NCI-H1092 treated with DMSO at 0.1 percent for 48 hours (cell line): ENCODE results near the gene SLC18A3.
A peak's percentile ranks its signal among the peaks of the same experiment; 100 is the strongest.

ENCODE experiments used
- DNase-seq: peaks from one replicate; lab custom pipeline; 2025; lab: John Stamatoyannopoulos, UW

The SLC18A3 gene

DNA sequence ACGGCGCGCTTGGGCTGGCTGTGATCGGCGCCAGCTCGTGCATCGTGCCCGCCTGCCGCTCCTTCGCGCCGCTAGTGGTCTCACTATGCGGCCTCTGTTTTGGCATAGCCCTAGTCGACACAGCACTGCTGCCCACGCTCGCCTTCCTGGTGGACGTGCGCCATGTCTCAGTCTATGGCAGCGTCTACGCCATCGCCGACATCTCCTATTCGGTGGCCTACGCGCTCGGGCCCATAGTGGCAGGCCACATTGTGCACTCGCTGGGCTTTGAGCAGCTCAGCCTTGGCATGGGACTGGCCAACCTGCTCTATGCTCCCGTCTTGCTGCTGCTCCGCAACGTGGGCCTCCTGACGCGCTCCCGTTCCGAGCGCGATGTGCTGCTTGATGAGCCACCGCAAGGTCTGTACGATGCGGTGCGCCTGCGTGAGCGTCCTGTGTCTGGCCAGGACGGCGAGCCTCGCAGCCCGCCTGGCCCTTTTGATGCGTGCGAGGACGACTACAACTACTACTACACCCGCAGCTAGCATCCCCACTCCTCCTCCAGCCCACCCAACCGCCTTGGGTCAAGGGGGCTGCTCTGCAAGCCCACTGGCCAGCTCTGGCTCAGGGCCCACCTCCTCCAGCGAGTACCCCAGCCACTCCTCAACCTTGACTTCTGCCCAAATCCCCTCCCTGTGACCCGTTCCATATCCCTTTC, 1.9 kb downstream of the SLC18A3 start:
- no peak for DNase-seq

DNA sequence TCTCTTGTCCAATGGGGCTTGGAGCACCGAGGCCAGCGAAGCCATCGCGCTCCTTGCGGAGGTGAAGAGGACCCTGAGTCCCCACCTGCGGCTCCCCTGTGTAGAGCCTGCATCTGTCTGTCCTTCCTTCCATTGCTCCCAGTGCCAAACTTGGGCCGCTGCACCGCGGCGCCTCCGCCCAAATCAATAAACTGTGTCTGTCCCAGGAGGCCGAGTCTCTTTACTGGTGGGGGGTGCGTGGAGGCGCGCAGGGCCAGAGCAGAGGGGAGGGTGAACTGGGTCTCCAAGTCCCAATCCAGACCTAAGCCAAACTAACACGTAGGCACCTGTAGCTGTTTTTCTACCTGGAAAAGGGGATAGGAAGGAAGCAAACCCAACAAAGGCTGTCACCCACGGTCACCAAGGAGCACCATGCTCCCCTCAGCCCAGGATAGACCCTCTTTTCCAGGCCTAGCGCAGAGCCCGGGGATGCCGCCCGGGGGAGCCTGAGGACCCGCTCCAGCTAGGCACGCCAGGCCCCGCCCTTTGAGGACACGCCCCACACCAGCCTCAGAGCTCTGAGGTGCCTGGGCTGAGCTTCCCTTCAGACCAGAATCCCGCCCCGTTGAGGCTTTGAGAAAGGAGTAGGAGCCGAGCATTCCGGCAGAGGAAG, 2.5 kb downstream of the SLC18A3 start:
- DNase-seq, result no peak

DNA sequence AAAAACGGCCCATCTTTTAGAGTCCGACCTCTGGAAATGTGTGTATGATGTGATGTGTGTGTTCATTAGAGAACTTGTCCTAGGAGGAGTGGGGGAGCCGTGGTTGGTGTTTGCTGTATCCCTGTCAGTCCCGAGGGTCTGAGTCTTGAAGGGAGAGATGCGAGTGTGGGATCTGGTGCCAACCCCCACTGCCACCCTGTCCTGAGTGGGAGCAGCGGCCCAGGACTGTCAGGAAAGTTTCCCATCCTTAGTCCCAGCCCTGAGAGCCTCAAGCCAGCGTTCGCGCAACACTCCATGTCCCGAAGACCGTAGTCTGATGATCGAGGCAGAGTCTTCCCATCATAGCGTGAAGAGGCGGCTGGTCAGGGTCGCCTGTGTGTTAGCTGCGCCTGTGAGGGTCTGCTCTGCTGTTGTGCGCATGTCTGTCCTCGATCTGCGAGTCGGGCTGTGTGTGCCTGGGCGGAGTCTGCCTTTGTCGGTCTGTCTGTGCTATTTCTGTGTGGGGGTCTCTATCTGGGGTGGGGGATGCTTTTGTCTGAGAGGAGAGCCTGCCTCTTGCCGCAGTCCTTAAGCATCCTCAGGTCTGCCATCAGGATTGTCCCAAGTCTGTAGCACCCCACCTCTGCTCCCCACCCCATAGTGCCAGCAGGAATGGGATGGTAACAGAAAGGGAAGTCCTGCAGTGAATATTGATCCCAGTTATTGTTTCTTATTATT, 3.2 kb downstream of the SLC18A3 start:
- no peak for DNase-seq

DNA sequence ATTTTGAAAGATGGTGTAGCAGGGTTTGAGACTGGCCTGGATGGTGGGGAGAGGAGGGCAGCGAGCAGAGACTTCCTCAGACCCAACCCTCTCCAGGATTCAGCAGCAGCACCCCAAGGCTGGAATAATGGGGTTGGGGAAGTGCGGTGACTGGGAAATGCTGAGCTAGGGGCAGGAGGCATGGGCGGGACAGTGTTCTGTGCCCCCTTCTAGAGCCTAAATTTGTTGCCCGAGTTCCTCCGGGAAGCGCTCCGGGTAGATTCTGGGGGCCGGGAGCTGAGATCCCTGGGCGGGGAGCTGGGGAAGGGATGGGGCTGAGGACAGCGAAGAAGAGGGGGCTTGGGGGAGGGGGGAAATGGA, 3.8 kb downstream of the SLC18A3 start, which contains the start of gene CHAT:
Gene CHAT (plus strand): TSS at position 156 of the 360 bp plus-strand sequence. CDS start 153 bp downstream, at position 309.
- no peak for DNase-seq

DNA sequence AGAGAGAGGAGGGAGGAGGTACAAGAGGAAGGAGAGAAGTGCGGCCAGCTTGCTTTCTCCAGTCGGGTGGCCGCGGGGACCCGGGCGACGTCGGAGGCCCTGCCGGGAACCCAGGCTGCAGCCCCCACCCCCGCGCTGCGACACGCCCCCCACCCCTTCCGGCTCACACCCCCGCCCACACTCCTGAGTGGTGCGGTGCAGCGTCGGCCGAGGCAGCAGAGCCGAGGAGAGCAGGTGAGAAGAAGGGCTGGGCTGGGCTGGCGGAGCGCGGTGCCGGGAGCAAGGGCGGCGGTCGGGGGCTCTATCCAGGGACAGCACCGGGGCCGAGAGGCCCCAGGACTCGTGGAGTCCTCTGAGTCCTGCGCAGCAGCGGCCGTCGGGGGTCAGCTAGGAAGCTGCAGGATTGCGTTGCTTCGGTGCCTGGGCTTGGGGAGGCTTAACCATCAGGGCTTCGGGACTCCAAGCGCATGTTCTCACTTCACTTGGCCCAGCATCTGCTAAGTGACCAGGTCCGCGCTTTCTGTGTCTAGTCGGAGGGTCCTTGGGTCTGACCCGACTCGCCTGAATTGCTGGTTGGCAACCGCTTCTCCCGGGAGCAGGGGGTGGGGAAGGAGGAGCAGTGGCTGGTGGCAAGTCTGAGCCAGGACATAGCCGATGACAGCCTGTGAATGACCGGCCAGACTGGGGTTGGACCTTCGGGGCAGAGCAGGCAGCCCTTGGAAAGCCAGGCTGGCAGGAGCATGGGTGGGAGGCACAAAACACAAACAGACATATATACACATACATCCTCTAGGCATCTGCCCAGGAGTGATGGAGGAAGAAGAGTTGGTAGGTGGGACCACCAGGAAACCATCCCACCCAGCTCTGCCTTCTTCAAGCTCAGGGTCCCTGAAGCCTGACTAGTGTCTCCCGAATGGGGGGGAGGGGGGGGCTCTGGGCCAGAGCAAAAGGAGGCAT, 4.4 kb downstream of the SLC18A3 start:
- DNase-seq, result no peak

DNA sequence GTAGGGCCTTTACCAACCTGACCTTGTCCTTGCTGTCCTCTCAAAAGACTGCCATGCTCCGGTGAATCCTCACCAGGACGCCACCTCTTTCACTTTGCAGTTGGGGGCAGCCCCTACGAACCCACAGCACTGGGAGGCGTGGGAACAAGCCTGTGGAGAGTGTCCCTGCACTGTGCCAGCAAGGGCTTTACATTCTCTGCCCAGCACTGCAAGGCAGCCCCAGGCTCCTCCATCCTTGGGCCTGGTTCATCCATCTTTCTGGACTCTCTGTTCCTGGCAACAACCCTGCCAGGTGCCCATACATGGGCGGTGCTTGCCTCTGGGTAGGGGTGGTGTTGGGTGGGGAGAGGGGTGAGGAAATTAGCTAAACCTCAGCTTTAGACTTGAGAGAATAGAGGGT, 5.1 kb downstream of the SLC18A3 start:
- no peak for DNase-seq

DNA sequence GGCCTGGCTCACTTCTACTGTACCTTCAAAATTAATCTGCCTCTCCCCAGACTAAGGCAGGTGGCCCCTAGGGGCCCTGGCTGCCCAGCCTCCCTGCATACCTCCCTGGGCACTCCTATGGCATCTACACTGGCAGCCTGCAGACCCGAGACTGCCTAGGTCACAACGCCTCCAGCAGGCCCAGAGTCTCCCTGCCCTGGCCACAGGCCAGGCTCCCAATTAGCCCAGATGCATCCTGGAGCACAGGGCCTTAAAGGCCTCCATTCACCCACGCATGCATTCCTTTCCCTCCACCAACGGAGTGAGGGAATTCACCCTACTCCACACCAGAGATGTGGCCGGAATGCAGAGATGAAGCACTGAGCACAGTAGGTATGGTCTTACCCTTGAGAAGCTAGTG, 5.6 kb downstream of the SLC18A3 start:
- DNase-seq, result no peak

DNA sequence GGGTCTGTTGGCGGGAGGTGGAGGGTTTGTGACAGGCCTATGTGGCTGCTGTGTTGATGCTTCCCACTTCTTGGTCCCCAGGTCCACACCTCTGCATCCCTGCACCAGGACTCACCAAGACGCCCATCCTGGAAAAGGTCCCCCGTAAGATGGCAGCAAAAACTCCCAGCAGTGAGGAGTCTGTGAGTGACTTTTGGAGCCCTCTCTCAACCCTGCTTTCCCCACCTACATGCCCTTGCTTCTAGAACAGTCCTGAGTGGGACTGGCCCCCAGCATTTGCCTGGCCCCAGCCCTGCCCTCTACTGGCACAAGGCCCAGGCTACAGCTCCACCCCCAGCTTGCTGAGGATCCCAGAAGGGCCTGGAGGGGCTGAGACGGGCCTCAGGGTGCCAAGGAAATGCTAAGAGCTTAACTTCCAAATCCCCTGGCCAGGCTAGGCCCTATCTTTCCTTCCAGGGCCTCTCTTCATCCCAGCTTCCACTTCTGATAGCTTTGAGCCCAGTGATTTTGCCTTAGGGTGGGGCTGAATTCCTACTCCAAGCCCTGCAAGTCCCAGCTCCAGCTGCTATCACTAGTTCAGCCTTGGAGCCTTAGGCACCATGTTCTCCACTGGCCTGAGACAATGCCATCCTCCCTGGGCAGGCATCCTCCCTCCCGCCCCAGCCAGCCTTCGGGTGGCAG, 6.5 kb downstream of the SLC18A3 start:
- no peak for DNase-seq

DNA sequence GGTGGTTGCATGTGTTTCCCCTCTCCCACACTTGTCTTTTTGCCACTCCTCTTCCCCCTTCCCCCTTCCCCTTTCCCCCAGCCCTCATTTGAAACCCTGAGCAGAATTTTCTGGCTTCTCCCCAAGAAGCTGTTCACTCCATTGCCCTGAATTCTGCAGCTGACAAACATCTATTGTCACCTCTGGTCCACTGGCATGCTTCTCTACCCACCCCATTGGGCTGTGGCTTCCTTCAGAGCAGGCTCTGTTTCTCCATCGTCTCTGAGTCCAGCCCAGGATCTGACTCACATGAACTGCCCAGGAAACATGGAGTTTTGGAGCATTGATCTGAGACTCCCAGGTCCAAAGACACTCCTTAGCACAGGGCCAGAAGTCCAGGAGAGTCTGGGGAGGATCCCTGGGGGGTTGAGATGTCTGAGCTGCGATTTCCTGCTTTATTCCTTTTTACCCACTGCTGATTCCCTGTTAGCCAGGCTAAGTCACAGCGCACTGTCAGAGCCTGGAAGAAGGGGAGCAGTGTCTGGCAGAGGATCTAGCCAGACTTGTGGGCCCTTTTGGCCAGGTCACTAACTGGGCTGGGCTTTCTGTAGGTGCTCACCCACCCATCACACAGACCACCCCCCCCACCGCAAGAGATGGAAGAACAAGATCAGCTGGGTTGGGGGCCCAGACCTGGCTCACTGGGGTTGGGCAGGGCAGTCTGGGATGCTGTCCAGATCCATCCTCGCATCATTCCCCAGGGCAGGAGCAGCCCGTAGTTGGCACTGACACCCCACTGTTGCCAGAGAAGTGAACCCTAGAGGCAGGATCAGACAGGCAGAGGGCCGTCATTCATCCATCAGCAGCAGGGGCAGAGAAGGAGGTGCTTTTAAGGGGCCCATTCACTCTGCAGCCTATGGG, 7.3 kb downstream of the SLC18A3 start:
- DNase-seq, result no peak

DNA sequence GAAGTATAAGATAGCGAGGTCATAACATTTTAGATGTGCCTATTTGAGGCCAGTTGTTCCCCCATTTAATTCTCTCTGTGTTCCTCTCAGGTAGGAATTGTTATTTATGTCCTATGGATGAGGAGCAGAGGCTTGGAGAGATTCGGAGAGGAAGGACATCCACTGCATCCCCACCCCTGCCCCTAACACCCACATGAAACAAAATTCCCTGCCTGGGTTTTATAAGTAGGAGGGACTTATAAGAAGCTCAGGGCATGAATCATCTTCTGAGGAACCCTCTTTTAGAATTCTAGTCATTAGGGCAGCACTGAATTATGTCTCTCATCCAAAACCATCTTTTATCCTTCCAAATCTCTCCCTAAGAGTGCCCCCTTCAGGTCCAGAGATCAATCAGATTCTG, 8.7 kb downstream of the SLC18A3 start:
- DNase-seq, result no peak

DNA sequence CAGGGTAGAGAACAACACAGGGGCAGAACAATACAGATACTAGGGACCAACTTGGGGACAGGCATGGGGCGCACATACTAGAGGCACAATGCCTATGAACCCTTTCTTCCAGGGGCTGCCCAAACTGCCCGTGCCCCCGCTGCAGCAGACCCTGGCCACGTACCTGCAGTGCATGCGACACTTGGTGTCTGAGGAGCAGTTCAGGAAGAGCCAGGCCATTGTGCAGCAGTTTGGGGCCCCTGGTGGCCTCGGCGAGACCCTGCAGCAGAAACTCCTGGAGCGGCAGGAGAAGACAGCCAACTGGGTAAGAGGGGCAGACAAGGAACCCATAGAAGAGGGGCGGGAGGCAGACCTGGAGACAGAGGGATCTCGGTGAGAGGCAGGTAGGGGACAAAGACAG, 9.5 kb downstream of the SLC18A3 start:
- no peak for DNase-seq

DNA sequence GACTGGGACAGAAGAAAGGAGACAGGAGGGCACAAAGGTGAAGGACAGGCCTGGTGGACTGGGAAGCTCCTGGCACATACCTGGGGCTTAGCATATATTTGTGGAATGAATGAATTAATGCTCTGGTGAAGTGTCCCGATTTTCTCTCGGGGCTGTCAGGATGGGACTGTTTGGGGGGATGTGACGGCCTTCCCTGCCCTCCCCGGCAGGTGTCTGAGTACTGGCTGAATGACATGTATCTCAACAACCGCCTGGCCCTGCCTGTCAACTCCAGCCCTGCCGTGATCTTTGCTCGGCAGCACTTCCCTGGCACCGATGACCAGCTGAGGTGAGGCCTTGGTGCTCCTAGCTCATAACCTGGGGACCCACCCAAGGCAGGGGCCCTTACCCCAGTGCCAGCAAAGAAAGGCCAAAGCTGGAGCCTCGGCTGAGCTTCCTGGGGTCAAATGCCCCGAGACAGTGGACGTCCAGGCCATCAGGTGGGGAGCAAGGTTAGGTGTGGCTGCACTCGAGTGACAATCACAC, 10.2 kb downstream of the SLC18A3 start:
- no peak for DNase-seq

DNA sequence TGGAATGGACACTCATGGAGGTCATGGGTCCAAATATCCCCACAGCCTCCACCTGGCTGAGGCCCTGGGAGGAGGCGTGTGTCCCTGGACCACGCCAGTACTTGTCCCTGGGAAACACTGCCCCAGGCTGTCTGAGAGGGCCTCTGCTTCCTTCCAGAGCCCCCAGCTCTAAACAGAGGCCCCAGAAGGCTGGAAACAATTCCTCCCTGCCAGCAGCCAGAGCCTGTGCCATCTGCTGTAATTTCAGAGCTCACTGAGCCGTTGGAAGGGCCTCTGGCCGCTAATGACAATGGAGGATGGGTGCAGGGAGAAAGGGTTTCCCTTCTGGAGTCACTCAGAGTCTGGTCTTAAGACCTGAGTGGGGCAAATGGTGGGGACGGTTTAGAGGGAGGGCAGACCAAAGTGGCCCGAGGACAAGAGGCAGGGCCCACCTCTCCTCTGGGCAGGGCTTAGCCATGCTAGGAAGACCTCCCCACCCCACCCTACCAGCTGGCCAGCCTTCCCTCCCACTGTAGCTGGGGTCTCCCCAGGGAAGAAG, 10.8 kb downstream of the SLC18A3 start:
- DNase-seq, result peak; percentile 9

DNA sequence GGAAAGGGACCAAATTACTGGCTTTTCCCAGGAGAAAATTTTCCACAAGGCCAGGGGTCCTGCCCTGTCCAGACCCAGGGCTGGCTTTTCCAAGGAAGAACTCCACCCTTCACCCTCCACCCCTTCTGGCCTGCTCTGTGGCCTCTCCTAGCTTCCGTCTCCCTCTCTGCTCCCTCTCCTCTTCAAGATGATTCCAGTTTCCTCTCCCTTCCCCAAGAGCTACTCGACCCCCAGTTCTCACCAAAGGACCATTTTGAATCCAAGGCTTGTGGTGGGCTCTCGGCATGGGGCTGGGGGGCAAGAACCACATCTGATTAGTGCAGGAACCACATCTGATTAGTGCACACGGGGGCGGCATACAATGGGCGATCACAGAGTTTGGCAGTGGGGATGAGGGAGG, 11.5 kb downstream of the SLC18A3 start:
- no peak for DNase-seq

DNA sequence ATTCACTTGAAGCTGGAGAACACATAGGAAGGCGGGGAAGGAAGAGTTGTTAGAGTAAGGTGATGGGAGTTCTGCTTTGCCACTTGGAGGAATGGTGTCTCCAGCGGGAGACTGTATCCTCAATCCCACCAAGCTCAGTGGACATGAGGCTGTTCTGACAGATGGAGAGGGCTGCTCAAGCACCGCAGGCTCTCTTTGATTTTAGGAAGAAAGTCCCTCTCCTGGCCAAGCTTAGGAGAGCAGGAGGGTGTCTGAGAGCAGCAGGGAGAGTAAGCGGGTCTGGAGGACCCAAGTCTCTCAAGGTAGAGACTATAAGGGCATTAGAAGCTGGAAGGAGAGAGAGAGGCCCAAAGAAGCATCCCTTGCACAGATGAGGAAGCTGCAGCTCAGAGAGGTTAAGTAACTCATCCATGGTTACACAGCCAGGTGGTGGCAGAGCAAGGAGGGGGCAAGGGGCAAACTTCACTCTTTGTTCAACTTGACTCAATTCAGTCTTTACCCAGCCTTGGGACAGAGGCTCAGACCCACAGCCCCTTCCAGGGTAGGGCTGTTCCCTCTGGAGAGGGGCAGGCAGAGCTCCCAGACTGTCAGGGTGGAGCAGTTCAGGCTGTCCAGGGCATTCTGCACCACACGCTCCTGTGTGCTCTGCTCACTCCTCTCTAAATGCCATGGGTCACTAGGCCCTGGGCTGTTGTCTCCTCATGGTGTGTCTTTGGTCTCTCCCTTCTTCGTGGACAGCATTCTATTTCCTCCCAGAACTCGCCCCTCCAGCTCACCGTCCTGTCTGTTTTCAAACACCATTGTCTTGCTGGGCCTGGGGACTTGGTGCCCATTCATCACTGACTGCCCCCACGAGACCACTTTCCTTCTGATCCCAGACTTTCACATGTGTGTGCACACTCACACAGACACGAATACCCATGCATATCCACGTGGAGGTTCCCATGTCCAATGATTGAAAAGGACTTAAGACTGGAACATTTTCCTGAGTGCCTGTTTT, 12.6 kb downstream of the SLC18A3 start:
- no peak for DNase-seq

DNA sequence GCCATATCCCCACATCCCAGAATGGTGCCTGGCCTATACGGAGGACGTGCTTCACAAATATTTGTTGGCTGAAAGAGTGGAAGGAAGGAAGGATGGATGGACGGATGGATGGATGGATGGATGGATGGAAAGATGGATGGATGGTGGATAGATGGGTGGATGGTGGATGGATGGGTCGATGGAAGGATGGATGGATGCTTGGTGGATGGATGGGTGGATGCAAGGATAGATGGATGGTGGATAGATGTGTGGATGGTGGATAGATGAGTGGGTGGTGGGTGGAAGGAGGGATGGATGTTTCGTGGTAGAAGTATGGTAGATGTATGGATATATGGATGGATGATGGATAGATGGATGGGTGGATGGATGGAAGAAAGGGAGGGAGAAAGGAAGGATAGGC, 14.5 kb downstream of the SLC18A3 start:
- no peak for DNase-seq

DNA sequence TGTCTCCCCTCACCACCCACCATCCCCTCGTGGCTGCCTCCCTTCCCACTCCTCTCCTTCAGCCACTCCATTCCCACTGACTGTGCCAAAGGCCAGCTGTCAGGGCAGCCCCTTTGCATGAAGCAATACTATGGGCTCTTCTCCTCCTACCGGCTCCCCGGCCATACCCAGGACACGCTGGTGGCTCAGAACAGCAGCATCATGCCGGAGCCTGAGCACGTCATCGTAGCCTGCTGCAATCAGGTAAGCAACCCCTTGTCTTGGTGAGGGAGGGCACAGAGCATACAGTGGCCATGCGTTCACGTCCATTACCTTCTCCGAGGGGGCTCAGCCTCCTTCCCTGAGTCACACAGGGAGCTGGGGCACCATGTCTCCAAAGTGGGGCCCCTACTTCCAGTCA, 15.3 kb downstream of the SLC18A3 start:
- DNase-seq, result no peak

DNA sequence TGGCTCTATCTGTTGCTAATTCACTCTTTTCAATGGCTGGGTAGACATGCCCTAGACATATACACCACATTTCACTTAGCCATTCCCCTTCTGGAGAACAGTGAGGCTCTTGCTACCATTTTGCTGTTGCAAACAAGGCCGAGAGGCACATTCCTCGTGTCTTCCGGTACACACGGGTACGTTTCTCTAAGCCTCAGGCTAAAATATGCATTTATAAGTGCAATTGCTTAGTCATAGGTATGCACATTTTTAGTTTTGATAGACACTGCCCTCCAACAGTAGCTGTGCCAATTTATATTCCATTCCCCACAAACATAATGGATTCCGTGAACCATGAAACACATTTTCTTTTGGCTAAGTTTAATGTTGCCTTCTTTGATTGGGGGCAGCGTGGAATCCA, 16.9 kb downstream of the SLC18A3 start:
- no peak for DNase-seq
